ENCODE measurements around the gene BOC. TPM values are rescaled to one million over a fixed set of nuclear protein-coding genes. Genes with fewer than 3 reads are reported as not detected.

BOC gene
- total and polyA plus RNA-seq, 2 experiments from 2014 or later, result 2.1 to 4.1 TPM

DNA sequence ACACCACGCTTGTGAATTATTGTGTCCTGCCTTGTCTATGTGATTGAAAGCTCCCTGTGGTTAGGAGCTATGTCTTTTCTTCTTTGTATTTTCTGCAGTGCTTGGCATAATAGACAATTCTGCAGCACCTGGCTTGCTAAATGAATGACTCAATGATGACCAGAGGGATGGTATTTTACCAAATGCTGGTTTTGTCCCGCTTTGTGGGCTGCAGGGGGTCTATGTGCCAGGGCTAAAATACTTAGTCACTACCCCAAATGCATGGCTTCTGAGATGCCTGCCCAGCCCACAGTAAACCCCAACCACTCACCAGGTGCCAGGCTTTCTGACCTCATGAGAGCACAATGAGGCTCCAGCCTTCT, 50.9 kb downstream of the BOC start:
- Histone ChIP-seq H3K4me2 (no peak overlapping the region), H3F3A (replicated peaks; ENCODE audit: low read depth) (no peaks in the 10 kb centered on the region), H3K36me3 (ENCODE audit: insufficient read depth) (no peaks in the 10 kb centered on the region), H3K27ac (ENCODE audit: low read depth) (no peak overlapping the region), H2AFZ (no peak overlapping the region), H4K20me1 (replicated peaks; ENCODE audit: insufficient read depth) (no peaks in the 10 kb centered on the region), H3K27me3 (ENCODE audit: insufficient read depth) (no peaks in the 10 kb centered on the region), H3K4me3 (no peak overlapping the region), H3K4me1 (ENCODE audit: insufficient read depth) (peaks cover 20% of the 10 kb centered on the region), H3K9me2 (ENCODE audit: insufficient read depth) (no peaks in the 10 kb centered on the region), H3K79me2 (replicated peaks; ENCODE audit: insufficient read depth) (no peaks in the 10 kb centered on the region)
- no peaks in the 10 kb centered on the region for H3K36me3 Mint-ChIP-seq (ENCODE audit: low read depth)
- TF ChIP-seq, protein P1, sequence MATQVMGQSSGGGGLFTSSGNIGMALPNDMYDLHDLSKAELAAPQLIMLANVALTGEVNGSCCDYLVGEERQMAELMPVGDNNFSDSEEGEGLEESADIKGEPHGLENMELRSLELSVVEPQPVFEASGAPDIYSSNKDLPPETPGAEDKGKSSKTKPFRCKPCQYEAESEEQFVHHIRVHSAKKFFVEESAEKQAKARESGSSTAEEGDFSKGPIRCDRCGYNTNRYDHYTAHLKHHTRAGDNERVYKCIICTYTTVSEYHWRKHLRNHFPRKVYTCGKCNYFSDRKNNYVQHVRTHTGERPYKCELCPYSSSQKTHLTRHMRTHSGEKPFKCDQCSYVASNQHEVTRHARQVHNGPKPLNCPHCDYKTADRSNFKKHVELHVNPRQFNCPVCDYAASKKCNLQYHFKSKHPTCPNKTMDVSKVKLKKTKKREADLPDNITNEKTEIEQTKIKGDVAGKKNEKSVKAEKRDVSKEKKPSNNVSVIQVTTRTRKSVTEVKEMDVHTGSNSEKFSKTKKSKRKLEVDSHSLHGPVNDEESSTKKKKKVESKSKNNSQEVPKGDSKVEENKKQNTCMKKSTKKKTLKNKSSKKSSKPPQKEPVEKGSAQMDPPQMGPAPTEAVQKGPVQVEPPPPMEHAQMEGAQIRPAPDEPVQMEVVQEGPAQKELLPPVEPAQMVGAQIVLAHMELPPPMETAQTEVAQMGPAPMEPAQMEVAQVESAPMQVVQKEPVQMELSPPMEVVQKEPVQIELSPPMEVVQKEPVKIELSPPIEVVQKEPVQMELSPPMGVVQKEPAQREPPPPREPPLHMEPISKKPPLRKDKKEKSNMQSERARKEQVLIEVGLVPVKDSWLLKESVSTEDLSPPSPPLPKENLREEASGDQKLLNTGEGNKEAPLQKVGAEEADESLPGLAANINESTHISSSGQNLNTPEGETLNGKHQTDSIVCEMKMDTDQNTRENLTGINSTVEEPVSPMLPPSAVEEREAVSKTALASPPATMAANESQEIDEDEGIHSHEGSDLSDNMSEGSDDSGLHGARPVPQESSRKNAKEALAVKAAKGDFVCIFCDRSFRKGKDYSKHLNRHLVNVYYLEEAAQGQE (IDR thresholded peaks at IDR 0.05; ENCODE audit: unreplicated experiment), result no peak
- TF ChIP-seq ZNF114 (CRISPR knock-in tag; IDR thresholded peaks at IDR 0.05) (no peak), POLR2AphosphoS5 (IDR thresholded peaks at IDR 0.05; ENCODE audit: low read depth) (no peak), NANOG (IDR thresholded peaks at IDR 0.05; ENCODE audit: borderline replicate concordance) (no peak), EZH2 (IDR thresholded peaks at IDR 0.05; ENCODE audit: low read depth, unreplicated experiment) (no peak), ZNF331 (CRISPR knock-in tag; IDR thresholded peaks at IDR 0.05; ENCODE audit: low read depth) (no peak), CREB1 (CRISPR knock-in tag; IDR thresholded peaks at IDR 0.05; ENCODE audit: low read depth) (no peak), STAT1 (IDR thresholded peaks at IDR 0.05; ENCODE audit: unreplicated experiment) (no peak), EZH2phosphoT487 (IDR thresholded peaks at IDR 0.05; ENCODE audit: unreplicated experiment) (no peak), JUNB (IDR thresholded peaks at IDR 0.05; ENCODE audit: unreplicated experiment) (no peak)
- TF ChIP-seq, protein P2, sequence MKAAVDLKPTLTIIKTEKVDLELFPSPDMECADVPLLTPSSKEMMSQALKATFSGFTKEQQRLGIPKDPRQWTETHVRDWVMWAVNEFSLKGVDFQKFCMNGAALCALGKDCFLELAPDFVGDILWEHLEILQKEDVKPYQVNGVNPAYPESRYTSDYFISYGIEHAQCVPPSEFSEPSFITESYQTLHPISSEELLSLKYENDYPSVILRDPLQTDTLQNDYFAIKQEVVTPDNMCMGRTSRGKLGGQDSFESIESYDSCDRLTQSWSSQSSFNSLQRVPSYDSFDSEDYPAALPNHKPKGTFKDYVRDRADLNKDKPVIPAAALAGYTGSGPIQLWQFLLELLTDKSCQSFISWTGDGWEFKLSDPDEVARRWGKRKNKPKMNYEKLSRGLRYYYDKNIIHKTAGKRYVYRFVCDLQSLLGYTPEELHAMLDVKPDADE (IDR thresholded peaks at IDR 0.05), result no peak
- TF ChIP-seq, protein P3, sequence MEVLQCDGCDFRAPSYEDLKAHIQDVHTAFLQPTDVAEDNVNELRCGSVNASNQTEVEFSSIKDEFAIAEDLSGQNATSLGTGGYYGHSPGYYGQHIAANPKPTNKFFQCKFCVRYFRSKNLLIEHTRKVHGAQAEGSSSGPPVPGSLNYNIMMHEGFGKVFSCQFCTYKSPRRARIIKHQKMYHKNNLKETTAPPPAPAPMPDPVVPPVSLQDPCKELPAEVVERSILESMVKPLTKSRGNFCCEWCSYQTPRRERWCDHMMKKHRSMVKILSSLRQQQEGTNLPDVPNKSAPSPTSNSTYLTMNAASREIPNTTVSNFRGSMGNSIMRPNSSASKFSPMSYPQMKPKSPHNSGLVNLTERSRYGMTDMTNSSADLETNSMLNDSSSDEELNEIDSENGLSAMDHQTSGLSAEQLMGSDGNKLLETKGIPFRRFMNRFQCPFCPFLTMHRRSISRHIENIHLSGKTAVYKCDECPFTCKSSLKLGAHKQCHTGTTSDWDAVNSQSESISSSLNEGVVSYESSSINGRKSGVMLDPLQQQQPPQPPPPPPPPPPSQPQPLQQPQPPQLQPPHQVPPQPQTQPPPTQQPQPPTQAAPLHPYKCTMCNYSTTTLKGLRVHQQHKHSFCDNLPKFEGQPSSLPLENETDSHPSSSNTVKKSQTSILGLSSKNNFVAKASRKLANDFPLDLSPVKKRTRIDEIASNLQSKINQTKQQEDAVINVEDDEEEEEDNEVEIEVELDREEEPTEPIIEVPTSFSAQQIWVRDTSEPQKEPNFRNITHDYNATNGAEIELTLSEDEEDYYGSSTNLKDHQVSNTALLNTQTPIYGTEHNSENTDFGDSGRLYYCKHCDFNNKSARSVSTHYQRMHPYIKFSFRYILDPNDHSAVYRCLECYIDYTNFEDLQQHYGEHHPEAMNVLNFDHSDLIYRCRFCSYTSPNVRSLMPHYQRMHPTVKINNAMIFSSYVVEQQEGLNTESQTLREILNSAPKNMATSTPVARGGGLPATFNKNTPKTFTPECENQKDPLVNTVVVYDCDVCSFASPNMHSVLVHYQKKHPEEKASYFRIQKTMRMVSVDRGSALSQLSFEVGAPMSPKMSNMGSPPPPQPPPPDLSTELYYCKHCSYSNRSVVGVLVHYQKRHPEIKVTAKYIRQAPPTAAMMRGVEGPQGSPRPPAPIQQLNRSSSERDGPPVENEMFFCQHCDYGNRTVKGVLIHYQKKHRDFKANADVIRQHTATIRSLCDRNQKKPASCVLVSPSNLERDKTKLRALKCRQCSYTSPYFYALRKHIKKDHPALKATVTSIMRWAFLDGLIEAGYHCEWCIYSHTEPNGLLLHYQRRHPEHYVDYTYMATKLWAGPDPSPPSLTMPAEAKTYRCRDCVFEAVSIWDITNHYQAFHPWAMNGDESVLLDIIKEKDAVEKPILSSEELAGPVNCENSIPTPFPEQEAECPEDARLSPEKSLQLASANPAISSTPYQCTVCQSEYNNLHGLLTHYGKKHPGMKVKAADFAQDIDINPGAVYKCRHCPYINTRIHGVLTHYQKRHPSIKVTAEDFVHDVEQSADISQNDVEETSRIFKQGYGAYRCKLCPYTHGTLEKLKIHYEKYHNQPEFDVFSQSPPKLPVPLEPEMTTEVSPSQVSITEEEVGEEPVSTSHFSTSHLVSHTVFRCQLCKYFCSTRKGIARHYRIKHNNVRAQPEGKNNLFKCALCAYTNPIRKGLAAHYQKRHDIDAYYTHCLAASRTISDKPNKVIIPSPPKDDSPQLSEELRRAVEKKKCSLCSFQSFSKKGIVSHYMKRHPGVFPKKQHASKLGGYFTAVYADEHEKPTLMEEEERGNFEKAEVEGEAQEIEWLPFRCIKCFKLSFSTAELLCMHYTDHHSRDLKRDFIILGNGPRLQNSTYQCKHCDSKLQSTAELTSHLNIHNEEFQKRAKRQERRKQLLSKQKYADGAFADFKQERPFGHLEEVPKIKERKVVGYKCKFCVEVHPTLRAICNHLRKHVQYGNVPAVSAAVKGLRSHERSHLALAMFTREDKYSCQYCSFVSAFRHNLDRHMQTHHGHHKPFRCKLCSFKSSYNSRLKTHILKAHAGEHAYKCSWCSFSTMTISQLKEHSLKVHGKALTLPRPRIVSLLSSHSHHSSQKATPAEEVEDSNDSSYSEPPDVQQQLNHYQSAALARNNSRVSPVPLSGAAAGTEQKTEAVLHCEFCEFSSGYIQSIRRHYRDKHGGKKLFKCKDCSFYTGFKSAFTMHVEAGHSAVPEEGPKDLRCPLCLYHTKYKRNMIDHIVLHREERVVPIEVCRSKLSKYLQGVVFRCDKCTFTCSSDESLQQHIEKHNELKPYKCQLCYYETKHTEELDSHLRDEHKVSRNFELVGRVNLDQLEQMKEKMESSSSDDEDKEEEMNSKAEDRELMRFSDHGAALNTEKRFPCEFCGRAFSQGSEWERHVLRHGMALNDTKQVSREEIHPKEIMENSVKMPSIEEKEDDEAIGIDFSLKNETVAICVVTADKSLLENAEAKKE (CRISPR knock-in tag; IDR thresholded peaks at IDR 0.05), result no peak
- TF ChIP-seq, protein P4, sequence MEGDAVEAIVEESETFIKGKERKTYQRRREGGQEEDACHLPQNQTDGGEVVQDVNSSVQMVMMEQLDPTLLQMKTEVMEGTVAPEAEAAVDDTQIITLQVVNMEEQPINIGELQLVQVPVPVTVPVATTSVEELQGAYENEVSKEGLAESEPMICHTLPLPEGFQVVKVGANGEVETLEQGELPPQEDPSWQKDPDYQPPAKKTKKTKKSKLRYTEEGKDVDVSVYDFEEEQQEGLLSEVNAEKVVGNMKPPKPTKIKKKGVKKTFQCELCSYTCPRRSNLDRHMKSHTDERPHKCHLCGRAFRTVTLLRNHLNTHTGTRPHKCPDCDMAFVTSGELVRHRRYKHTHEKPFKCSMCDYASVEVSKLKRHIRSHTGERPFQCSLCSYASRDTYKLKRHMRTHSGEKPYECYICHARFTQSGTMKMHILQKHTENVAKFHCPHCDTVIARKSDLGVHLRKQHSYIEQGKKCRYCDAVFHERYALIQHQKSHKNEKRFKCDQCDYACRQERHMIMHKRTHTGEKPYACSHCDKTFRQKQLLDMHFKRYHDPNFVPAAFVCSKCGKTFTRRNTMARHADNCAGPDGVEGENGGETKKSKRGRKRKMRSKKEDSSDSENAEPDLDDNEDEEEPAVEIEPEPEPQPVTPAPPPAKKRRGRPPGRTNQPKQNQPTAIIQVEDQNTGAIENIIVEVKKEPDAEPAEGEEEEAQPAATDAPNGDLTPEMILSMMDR (conservative IDR thresholded peaks at IDR 0.05; ENCODE audit: low read depth in 2 of 2), result no peak
- H3K27me3 Mint-ChIP-seq (ENCODE audit: insufficient read depth, low read depth, poor library complexity), result no peaks in the 10 kb centered on the region
- ATAC-seq (no peak), DNase-seq (ENCODE audit: low spot score) (no peak)
- H3K4me1 Mint-ChIP-seq, result peaks cover 47% of the 10 kb centered on the region
- H3K4me3 Mint-ChIP-seq, result no peak overlapping the region
- H3K27ac Mint-ChIP-seq, result no peak overlapping the region
- H3K9me3 Mint-ChIP-seq, result no peaks in the 10 kb centered on the region
